ENCODE results near the gene NKX2-4.
A peak's percentile ranks its signal among the peaks of the same experiment; 100 is the strongest.
"Not testable (repeated sequence)": the region's sequence is repeated elsewhere in the genome, so short reads cannot be mapped to it uniquely, and the experiment has no call there.

The NKX2-4 gene

GRCh38 chr20:21393816-21394519, 3.4 kb downstream of the NKX2-4 start:
- DNase-seq, result no peak

DNA sequence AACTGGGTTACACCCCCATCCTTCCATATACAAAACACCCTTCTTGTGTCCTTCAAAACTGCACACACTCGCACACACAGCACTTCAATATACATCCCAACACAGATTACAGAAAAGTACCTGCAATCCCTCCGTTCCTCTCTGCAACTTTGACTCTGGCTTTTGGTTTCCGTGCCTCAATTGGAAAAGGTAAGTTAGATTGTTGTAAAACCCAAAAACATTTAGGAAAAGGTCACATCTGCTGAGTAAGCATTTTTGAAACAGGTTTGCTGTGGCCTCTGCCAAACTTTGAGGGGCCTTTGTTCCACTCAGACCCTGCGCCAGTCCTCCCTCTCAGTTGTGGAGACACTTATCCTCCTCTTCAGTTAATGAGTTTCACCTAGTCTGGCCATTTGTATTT, 4.2 kb downstream of the NKX2-4 start:
- DNase-seq, result no peak

DNA sequence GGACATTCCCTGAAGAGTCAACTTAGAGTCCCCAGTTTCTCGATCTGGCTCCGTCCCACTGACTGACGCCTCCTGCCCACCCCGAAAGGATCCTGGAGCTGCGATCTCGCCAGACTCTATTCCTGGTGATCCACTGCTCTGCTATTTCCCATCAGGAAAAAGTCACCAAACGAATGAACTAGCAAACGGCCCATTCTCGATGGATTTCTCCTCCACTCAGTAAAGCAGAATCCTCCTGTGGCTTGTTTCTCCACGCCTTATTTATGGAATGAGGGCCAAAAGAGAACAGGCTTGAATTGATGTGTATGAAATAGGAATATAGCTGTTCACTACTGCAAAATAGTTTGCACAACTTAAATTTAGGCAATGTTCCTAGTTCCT, 5.4 kb downstream of the NKX2-4 start:
- DNase-seq, result no peak

GRCh38 chr20:21391185-21391971, 5.9 kb downstream of the NKX2-4 start:
- DNase-seq, result no peak

DNA sequence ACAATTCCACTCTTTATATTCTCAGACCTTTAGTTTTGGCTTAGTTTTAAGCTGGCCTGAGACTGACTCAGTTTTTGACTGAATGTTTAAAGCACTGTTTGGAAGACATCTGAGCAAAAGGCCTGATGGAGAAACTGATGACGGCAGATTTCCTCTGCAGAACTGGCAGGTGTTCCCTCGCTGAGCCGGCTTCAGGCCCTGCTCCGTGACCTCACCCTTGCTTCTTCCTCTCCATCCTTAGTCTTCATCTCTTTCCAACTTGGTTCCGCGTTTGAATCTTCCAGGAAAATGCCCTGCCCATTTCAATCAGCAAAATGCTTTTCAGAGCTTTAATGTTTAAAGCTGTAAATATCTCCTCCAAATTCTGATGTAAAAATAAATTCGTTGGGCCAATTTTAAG, 6.6 kb downstream of the NKX2-4 start:
- no peak for DNase-seq

DNA sequence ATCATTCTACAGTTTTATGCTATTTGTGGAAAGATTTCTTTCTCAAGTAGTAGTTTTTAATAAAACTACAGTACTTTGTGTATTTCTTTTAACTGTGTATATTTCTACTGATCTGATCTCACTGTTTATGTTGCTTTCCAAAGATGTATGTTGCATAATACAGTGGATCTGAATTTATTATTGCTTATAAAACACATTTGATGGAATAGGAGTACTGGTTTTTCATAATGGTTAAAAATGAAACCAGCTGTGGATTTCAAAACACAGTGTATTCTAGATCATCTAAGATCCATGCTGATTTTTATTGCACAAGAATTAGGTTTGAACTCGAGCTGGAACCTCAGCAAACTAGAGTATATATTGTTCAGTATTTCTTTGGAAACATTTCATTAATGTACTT, 8.0 kb downstream of the NKX2-4 start:
- no peak for DNase-seq

DNA sequence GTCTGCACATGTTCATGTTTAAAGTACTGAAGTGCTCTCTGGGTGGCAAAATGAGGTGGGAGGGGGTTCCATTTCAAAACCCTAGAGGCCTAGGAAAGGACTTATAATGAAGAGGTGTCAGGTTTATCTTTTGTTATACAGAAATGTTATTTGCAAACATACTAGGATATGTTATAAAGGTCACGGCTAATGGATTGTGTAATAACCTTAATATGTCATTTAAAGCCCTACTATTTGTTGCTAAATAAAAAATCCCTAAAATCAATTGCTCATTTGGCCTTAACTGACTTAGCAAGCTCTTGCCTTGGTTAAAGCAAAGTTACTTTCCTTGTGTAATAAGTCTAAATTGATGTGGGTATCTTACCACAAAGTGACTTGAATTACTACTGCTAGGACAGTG, 8.8 kb downstream of the NKX2-4 start:
- no peak for DNase-seq

DNA sequence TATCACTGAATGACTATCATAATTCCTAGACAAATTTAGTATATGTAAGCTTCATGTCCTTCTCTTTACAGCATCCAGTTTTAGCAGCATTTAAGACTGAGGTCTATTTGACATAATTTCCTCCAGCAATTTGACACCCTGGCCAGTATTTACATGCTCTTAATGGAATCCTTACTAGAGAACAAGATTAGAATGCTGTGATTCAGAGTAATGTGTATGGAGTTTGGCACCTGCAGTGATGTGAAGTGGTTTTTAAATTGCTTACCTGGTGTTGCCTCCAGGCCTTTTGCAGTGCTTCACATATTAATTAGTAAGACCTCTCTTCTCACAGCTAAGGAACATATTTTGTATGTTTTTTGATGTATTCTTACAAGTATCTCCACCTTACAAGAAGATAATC, 9.8 kb downstream of the NKX2-4 start:
- no peak for DNase-seq

DNA sequence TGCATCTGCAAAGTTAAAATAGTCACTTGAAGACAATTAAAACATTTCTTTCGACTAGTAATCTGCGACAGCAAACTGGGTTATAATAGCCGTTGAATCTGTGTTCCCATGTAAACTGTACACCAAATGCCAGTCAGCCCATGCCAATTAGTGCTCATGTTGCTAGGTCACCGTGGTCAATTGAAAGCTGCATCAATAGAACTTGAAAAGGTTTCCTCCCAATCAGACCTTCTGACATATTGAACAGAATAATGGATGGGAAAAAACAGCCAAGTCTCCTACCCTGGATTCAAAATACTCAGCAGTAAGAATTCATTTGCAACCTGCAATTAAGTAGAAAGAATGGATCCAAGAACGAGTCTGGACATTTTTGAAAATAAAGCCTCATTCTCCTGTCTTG, 11.2 kb downstream of the NKX2-4 start:
- DNase-seq, result no peak

- no peak for DNase-seq
These were observed 12.9 kb downstream of the NKX2-4 start for GRCh38 chr20:21384308-21384892.

- DNase-seq, result no peak
These were observed 15.7 kb downstream of the NKX2-4 start for GRCh38 chr20:21381619-21382018.

GRCh38 chr20:21380711-21381110, 16.6 kb downstream of the NKX2-4 start:
- DNase-seq, result no peak

DNA sequence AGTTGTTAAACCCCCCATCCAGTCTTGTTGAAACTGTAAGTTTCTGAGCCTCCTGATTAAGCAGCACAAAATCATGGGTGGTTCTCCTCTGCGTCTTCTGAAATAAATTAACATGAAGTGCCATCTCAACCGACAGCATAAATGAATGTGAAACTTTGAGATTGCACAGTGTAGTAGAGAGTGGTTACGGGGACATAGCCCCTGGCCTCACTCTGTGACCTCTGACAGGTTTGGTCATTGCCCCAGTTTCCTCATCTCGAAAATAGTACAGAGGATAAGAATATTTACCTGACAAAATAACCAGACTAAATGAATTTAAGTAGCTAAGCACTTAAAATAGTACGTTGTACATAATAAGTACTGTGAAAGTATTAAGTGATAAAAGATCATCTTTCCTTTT, 19.1 kb downstream of the NKX2-4 start:
- no peak for DNase-seq

DNA sequence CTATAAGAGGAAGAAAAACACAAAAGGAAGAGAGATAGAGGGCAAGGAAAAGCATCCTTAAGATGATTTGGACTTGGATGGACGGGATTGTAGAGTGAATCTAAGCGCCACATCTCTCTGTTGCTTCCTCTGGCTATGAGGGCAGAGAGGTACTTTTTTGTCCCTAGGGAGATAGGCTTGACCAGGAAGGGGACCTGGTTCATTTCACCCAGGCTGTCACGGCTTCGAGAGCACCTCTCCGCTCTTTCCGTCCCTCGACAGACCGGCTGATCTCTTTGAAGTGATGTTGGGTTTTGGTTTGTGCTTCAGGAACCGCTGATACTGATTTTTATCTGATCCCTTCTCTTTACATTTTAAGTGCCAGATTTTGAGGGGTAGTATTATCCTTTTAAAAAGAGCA, 19.6 kb downstream of the NKX2-4 start:
- DNase-seq, result no peak

DNA sequence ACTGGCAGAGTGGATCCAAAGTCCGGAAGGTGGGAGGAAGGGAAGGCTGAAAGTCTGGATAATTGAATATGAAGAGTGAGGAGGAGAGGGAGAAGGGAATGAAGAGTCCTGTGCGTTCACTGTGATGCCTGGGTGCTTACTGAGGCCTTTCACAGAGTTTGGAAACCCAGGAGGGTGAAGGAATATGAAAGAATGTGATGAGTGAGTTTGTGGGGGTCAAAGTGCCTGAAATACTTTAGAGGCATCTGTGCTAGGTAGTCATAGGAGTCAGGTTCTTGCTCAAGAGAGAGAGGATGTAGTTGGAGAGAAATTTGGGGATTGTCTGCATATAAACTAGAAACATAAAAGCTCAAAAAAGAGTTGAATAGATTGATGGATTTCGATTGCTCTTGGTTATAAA, 20.7 kb downstream of the NKX2-4 start:
- no peak for DNase-seq

GRCh38 chr20:21373436-21373835, 23.9 kb downstream of the NKX2-4 start:
- DNase-seq, result no peak

GRCh38 chr20:21372016-21372415, 25.3 kb downstream of the NKX2-4 start:
- no peak for DNase-seq

DNA sequence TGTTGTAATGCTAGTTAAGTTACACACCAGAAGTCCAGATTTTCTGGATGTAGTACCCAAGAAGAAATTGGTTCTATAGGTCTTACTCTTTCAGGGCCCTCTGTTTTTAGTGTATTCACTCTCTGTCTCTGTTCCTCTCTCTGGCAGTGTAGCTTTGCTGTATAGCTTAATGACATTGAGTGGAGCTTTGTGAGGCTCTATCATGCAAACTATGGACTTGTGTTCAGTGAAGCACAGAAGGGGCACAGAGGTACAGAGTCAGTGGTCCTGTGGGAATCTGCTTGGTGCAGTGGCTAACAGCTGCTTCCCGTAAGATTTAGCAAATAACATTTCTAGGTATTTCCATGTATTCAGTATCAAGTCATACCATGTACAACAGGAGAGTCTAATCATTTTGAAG, 26.1 kb downstream of the NKX2-4 start:
- no peak for DNase-seq

- no peak for DNase-seq
These were observed 28.5 kb downstream of the NKX2-4 start for GRCh38 chr20:21368791-21369190.

DNA sequence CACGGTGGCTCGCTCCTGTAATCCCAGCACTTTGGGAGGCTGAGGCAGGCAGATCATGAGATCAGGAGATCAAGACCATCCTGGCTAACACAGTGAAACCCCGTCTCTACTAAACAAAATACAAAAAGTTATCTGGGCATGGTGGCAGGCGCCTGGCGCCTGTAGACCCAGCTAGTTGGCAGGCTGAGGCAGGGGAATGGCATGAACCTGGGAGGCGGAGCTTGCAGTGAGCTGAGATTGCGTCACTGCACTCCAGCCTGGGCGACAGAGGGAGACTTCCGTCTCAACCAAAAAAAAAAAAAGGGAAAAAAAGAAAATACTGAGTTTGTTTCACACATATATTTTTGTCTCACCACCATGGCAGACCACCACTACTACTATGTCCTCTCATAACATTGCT, 31.1 kb downstream of the NKX2-4 start:
- not testable (repeated sequence) for DNase-seq

DNA sequence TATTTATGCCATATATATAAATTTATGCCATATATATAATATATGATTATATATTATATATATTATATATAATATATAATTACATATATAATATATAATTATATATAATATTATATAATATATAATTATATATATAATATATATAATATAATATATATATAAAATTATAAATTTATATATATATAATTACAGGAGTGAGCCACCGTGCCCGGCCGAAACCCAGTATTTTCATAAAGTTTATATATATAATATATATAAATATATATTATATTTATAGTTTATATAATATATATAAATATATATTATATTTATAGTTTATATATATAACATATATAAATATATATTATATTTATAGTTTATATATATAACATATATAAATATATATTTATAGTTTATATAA, 31.6 kb downstream of the NKX2-4 start:
- DNase-seq, result no peak

DNA sequence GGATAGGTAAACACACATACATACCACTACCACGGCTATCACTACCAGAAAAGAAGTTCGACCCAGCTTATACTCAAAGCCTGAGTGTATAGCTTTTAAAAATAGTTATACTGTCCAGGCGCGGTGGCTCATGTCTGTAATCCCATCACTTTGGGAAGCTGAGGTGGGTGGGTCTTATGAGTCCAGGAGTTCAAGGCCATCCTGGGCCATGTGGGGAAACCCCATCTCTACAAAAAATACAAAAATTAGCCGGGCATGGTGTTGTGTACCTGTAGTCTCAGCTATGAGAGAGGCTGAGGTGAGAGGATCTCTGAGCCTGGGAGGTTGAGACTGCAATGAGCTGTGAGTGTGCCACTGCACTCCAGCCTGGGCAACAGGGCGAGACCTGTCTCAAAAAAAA, 32.9 kb downstream of the NKX2-4 start:
- DNase-seq, result no peak

- peak; percentile 68 to 82 for DNase-seq
These were observed 36.1 kb downstream of the NKX2-4 start for GRCh38 chr20:21361266-21361665.

DNA sequence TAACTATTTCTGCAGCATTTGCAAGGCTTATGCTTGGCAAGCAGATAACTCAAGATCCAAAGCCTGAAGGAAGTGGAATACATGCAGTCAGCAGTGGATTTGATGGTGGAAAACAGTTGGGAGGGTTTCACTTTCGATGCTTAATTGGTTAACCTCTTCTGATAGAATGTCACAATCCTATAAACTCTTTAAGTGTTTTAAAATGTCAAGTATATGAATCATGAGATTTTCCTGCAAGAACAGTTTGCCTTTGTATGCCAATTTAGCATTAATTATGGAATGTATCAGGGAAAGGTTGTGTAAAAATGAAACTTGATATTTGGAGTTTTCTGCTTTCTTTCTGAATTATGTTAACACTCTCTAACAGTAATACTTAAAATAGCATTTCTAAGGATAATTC, 36.6 kb downstream of the NKX2-4 start:
- peak; percentile 20 to 30 for DNase-seq
